ENCODE data around the gene MEX3C.

Gene MEX3C

GRCh38 chr18:51227660-51228059, 30.2 kb upstream of the MEX3C start:
- no peaks in the 10 kb centered on the region for H3F3A ChIP-seq (ENCODE audit: insufficient read depth)
- H3K27ac ChIP-seq (ENCODE audit: low read depth, low read length) = no peak overlapping the region
- no peaks in the 10 kb centered on the region for H3K36me3 ChIP-seq (ENCODE audit: low read length)
- no peaks in the 10 kb centered on the region for H4K20me1 ChIP-seq (ENCODE audit: low read depth, low read length)
- no peaks in the 10 kb centered on the region for H3K79me2 ChIP-seq (ENCODE audit: insufficient read depth, low read length)
- no peak overlapping the region for H3K4me3 ChIP-seq (ENCODE audit: insufficient read depth, low read length, poor library complexity, severe bottlenecking)
- no peak overlapping the region for H3K4me2 ChIP-seq (ENCODE audit: low read depth, low read length, poor library complexity, severe bottlenecking)
- no peak overlapping the region for H2AFZ ChIP-seq (ENCODE audit: low read depth, low read length, severe bottlenecking)
- no peaks in the 10 kb centered on the region for H3K9me3 ChIP-seq (ENCODE audit: insufficient read depth, low read length)
- no peak overlapping the region for H3K9ac ChIP-seq (ENCODE audit: low read length)
- H3K9me2 ChIP-seq (replicated peaks; ENCODE audit: insufficient read depth, low read length) = no peaks in the 10 kb centered on the region
- TF ChIP-seq CTCF (IDR thresholded peaks at IDR 0.05; ENCODE audit: insufficient read depth, low read length, poor library complexity, severe bottlenecking) = no peak
- TF ChIP-seq EZH2phosphoT487 (conservative IDR thresholded peaks at IDR 0.05; ENCODE audit: low read length) = no peak
- H3K27me3 ChIP-seq (ENCODE audit: low read length) = no peaks in the 10 kb centered on the region

DNA sequence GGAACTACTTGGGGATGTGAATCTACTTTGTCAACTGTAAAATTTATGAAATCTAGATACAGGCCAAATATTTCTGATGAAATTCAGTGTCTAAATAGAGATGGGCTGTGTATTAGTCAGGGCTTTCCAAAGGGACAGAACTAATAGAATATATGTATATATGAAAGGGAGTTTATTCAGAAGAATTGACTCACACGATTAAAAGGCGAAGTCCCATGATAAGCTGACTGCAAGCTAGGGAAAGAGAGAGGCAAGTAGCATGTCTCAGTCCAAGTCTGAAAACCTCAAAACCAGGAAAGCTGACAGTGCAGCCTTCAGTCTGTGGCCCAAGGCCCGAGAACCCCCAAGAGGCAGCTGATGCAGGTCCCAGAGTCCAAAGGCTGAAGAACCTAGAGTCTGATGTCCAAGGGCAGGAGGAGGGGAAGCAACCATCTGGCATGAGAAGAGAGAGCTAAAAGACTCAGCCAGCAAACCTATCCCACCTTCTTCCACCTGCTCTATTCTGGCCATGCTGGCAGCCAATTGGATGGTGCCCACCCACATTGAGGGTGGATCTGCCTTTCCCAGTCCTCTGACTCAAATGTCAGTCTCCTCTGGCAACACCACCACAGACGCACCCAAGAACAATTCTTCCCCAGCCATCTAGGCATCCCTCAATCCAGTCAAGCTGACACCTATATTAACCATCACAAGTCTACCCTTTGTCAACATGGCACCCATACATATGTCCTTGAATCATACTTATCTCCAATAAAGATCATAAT, 29.3 kb upstream of the MEX3C start:
- no peak overlapping the region for H3K27ac ChIP-seq (ENCODE audit: low read depth, low read length)
- H3F3A ChIP-seq (ENCODE audit: insufficient read depth) = no peaks in the 10 kb centered on the region
- H3K27me3 ChIP-seq (ENCODE audit: low read length) = no peaks in the 10 kb centered on the region
- H2AFZ ChIP-seq (ENCODE audit: low read depth, low read length, severe bottlenecking) = no peak overlapping the region
- H3K4me3 ChIP-seq (ENCODE audit: insufficient read depth, low read length, poor library complexity, severe bottlenecking) = no peak overlapping the region
- H3K79me2 ChIP-seq (ENCODE audit: insufficient read depth, low read length) = no peaks in the 10 kb centered on the region
- TF ChIP-seq CTCF (IDR thresholded peaks at IDR 0.05; ENCODE audit: insufficient read depth, low read length, poor library complexity, severe bottlenecking) = no peak
- no peak for TF ChIP-seq EZH2phosphoT487 (conservative IDR thresholded peaks at IDR 0.05; ENCODE audit: low read length)
- no peaks in the 10 kb centered on the region for H3K9me2 ChIP-seq (replicated peaks; ENCODE audit: insufficient read depth, low read length)
- no peaks in the 10 kb centered on the region for H4K20me1 ChIP-seq (ENCODE audit: low read depth, low read length)
- no peaks in the 10 kb centered on the region for H3K9me3 ChIP-seq (ENCODE audit: insufficient read depth, low read length)
- no peaks in the 10 kb centered on the region for H3K36me3 ChIP-seq (ENCODE audit: low read length)
- H3K9ac ChIP-seq (ENCODE audit: low read length) = no peak overlapping the region
- no peak overlapping the region for H3K4me2 ChIP-seq (ENCODE audit: low read depth, low read length, poor library complexity, severe bottlenecking)

- TF ChIP-seq EZH2phosphoT487 (conservative IDR thresholded peaks at IDR 0.05; ENCODE audit: low read length) = no peak
- TF ChIP-seq CTCF (IDR thresholded peaks at IDR 0.05; ENCODE audit: insufficient read depth, low read length, poor library complexity, severe bottlenecking) = no peak
- no peak overlapping the region for H3K27ac ChIP-seq (ENCODE audit: low read depth, low read length)
- no peaks in the 10 kb centered on the region for H3K36me3 ChIP-seq (ENCODE audit: low read length)
- no peaks in the 10 kb centered on the region for H3K9me2 ChIP-seq (replicated peaks; ENCODE audit: insufficient read depth, low read length)
- H4K20me1 ChIP-seq (ENCODE audit: low read depth, low read length) = no peaks in the 10 kb centered on the region
- H2AFZ ChIP-seq (ENCODE audit: low read depth, low read length, severe bottlenecking) = no peak overlapping the region
- no peak overlapping the region for H3K9ac ChIP-seq (ENCODE audit: low read length)
- H3F3A ChIP-seq (ENCODE audit: insufficient read depth) = no peaks in the 10 kb centered on the region
- no peaks in the 10 kb centered on the region for H3K9me3 ChIP-seq (ENCODE audit: insufficient read depth, low read length)
- no peaks in the 10 kb centered on the region for H3K27me3 ChIP-seq (ENCODE audit: low read length)
- no peak overlapping the region for H3K4me3 ChIP-seq (ENCODE audit: insufficient read depth, low read length, poor library complexity, severe bottlenecking)
- no peaks in the 10 kb centered on the region for H3K79me2 ChIP-seq (ENCODE audit: insufficient read depth, low read length)
- no peak overlapping the region for H3K4me2 ChIP-seq (ENCODE audit: low read depth, low read length, poor library complexity, severe bottlenecking)
Observed at GRCh38 chr18:51226068-51226467, 28.6 kb upstream of the MEX3C start.

Measured in SU-DHL-6 (cell line).